GM19328 (cell line): ENCODE measurements around the gene KIRREL3.

Experiments
- ATAC-seq: cut with Tn5 transposase; IDR thresholded peaks from one replicate; pipeline ENCODE4 v1.9.1; 2021; ENCODE audit warnings: mild to moderate bottlenecking, moderate library complexity; ENCODE audit not compliant: unreplicated experiment

Gene KIRREL3

GRCh38 chr11:126837581-126837980 is 163.0 kb downstream of the KIRREL3 start:
- no peak for ATAC-seq

GRCh38 chr11:126834573-126834972 is 166.0 kb downstream of the KIRREL3 start:
- no peak for ATAC-seq

GRCh38 chr11:126834149-126834548 is 166.4 kb downstream of the KIRREL3 start:
- no peak for ATAC-seq

- ATAC-seq: no peak
These were observed 167.5 kb downstream of the KIRREL3 start for GRCh38 chr11:126833065-126833464.

DNA sequence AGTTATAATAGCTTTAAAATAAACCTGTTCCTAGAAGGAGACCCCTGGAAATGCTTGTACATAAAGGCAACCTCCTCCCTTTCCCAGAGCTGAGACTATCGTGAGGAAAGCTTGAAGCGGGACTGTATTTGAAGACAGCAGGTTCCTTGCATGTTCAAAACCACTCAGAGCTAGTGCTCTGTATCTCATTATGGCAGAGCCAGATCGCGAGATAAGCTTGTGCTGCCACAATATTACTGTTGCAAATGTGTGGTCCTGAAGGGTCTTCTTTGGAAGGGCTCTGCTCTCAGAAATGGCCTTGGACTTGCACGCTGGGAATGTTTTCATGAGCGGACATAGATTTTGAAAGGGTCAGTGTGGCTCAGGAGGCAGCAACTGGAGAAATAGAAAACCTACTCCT is 168.2 kb downstream of the KIRREL3 start:
- no peak for ATAC-seq

DNA sequence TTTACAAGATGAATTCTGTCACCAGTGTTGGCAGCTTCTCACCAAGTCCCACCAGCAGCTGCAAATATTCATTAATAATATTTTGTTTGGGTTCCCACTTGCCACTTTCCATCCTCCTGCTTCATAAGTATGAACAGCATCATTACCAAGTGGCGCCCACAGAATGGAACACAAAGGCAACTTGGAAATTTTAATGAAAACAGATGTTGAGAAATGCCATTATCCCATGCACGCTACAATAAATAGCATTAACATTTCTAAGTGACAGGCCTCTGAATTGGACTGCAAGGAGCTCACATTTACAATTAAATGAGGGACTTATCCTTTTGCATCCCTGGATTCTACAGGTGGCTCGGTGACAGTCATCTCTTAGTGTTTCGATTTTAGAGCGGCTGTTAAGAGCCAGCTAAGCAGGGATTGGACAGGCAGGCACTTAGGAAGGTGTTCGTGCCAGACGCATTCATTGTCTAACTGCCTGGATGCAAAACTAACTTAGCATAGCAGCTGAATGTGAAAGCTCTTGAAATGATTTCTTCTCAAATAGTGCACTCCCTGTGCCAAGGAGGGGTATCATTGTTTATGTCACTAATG is 170.3 kb downstream of the KIRREL3 start:
- no peak for ATAC-seq

DNA sequence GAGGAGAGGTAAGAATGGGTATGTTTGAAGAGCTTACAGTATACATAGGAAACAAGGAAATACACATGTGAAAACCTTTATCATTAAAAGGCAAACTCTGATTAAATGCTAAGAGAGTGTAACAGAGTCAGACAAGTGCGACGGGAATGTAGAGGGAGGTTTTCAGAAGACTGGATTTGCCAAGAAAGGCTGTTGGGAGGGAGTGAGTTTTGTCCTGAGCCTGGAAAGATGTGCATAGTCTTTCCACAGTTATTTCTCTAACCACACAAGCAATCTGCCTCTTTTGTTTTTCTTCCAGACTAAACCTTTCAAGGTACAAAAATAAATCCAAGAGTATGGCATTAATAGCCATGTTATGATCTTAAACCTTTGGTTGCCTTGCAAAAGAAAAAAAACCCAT is 170.9 kb downstream of the KIRREL3 start:
- ATAC-seq: no peak

GRCh38 chr11:126824035-126824607 is 176.4 kb downstream of the KIRREL3 start:
- no peak for ATAC-seq

GRCh38 chr11:126823274-126823673 is 177.3 kb downstream of the KIRREL3 start:
- no peak for ATAC-seq

DNA sequence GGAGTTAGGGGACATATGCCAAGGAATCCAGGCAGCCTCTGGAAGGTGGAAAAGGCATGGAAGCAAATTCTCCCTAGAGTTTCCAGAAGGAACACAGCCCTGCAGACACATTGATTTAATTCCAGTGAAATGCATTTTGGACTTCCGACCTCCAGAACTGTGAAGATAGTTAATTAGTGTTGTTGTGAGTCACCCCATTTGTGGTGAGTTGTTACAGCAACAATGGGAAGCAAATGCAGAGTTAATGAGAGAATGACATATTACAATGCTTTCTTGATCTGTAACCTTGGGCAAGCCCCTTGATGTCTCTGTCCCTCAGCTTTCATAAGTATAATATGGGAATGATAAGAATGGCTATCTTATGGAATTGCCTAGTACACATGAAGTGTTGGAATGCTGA is 178.7 kb downstream of the KIRREL3 start:
- no peak for ATAC-seq

- no peak for ATAC-seq
These were observed 181.4 kb downstream of the KIRREL3 start for GRCh38 chr11:126819194-126819593.

DNA sequence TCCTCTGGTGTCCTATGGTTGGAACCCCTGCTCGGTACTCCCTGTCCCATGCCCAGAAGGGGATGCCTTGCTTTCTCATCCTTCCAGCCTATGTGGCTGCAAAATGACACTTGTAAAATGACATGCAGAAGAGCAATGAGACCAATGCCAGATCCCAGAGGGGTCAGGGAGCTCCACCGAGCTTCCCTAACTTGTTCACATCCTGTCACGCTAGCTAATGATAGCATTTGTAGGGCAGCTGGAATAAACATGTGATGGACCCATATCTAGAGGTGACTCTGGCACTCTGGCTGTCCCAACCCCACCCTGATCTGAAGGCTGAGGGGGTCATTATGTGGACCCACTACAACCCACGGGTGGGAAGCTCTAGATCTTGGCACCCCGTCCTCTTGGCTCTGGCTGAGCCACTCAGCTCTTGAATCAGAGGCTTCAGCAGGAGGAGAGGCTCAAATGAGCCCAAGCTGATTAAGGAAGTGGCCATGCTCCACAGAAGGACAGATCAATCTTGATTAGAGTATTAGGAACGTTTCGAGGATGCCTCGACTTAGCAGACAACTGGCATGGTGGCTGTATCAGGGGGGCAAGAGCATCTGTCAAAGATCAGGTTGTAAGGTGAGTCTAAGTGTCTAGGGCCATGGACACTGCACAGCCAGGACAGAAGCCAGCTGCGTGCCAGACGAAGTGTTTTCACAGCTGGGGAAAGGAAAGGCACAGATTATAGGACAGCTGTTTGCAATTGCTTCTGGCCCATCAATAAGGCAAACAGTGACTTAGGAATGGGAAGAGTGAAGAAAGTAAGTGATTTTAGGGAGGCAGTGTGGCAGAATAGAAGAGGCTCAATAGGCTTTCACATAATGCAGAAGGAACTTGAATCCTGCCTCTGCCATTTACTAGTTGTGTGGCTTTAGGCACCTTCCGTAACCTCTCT is 182.8 kb downstream of the KIRREL3 start:
- no peak for ATAC-seq

GRCh38 chr11:126817096-126817495 is 183.5 kb downstream of the KIRREL3 start:
- no peak for ATAC-seq

DNA sequence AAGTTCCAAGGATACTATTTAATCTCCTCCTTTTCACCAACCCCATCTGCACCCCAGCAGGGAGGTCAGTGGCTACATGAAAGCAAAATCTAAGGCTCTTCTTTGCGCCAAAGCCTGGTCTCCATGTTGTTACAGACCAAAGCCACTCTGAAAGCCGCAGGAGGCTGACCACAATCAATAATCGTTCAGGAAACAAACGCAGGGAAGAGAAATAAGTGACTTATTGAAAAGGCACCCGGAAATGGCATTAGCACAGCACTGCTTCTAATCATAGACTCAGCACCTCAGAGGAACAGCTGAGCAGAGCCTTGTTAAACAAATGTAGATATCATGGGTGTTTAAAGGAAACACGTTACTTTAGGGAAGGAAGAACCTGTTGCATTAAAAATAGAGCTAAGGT is 183.9 kb downstream of the KIRREL3 start:
- no peak for ATAC-seq

DNA sequence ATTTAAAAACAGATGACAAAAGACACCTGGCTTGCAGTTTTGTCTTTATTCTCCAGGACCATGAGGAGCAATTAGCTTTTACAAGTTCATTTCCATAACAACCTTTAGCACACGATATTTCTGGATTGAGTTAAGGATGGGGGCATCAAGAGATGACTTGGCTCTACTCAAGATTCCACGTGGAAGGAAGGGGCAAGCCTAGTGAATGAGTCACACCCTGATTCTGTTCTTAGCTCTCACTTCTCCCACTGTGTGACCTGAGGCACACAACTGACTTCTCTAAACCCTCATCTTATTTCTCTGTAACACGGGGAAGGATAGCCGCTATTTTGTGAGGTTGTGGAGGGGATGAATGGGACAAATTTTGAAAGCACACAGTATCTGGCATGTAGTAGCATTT is 185.5 kb downstream of the KIRREL3 start:
- no peak for ATAC-seq

- ATAC-seq: no peak
These were observed 189.8 kb downstream of the KIRREL3 start for GRCh38 chr11:126810776-126811175.

DNA sequence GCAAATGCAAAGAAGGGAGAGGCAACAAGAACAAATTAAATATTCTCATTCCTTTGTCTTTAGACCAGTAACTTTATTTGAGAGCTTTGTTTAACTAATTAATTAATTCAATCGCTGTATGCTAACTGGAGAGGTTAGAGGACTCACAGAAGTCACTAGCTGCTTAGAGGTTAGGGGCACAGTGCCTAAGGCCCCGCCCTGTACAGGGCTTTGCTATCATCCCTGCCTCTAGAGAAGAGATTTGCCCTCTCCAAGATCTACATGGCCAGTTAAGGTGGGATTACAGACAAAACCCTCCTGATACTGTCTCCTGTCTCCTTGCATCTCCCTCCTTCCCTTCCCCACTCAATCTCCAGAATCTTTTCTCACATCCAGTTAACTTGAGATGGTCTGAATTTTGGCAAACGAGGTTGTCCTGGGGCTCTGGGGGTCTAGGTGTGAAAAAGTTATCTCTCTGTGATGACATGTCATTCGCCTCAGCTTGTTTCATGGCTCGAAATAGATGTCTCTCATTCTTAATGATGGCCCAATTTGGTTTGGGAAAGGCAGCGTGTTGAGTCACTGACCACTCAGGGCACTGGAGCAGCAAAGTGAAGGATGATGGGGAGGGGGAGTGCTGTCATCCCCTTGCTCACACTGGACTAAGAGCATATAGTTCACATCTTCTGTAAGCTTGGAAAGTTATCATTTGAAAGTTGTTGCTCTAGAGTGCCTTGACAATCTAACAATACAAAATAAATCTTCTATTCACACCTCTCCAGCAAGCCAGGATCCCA is 190.9 kb downstream of the KIRREL3 start:
- no peak for ATAC-seq

GRCh38 chr11:126808836-126809235 is 191.7 kb downstream of the KIRREL3 start:
- ATAC-seq: no peak

DNA sequence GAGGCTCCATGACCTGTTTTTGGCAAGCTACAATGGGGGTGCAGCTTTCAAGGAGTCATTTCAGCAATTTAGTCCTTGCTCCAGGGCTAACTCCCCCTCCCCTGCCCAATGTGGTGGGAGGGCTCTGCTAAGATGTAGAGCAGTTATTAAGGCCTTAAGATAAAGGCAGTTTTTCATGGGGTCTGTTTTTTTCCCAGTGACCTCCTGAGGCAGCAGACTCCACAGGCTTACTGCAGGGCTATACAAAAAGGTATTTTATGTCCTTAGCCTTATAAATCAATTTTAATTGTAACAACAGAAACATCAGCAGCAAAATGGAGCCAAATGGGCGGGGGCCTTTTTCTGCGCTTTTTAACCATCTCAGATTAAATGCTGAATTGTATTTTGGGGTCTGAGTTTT is 192.3 kb downstream of the KIRREL3 start:
- ATAC-seq: no peak

DNA sequence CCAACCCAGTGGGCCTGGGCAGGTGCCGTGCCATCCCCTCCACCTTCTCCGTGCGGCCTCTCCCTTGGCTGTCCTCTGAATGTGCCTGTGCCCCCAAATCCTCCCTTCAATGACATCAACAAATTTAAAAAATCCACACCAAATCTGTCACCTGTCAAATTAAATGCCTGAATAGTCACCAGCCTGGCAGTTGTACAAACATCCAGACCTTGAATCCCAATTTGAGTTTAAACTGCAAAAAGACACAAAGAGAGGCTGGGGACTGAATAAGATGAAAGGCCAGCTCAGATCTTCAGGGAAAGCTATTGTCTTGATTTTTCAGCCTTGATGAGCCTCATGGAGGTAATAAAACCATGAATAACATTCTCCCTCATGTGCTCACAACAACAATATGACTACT is 194.7 kb downstream of the KIRREL3 start:
- ATAC-seq: no peak

- no peak for ATAC-seq
These were observed 196.2 kb downstream of the KIRREL3 start for GRCh38 chr11:126804363-126804762.
